ENCODE results near the gene CUL5. TPM values are rescaled to one million over a fixed set of nuclear protein-coding genes. Genes with fewer than 3 reads are reported as not detected.

Gene CUL5
- total and polyA plus RNA-seq, 2 of the 8 experiments (the other 6 are each of a cell fraction or from before 2014, with no cell fraction given) = 4.9 to 31.8 TPM

DNA sequence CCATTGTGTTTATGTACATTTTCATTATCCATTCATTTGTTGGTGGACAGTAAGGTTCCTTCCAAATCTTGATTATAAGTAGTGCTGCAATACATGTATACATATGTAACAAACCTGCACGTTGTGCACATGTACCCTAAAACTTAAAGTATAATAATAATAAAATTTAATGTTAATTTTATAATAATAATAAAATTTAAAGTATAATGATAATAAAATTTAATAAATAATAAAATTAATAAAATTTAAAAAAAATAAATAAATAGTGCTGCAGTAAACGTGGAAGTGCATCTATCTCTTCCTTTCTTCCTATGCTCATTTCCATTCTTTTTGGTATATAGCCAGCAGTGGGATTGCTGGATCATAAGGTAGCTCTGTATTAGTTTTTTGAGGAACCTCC lies 54.7 kb downstream of the CUL5 start:
- H3K36me3 ChIP-seq (ENCODE audit: control insufficient read depth in 2 of 4, insufficient read depth in 4 of 4, low read length in 3 of 4) = peaks cover 0 to 15% (median under 1%) of the 10 kb centered on the region in 4 experiments; a peak in 2 of 8 replicates
- H3K9me3 ChIP-seq (ENCODE audit: insufficient read depth in 2 of 2, low read depth in 1 of 2, low read length in 1 of 2) = no peaks in the 10 kb centered on the region
- no peak overlapping the region for H2AK5ac ChIP-seq (ENCODE audit: low read depth, low read length)
- H2BK5ac ChIP-seq (ENCODE audit: low read depth, low read length) = no peak overlapping the region
- H3K27ac ChIP-seq (ENCODE audit: low read depth, low read length) = no peak overlapping the region
- 85% methylated on average over 2 of the region's 2 CpGs; no CpG with 5 or more reads in 1 of the 2 experiments for WGBS, 2 experiments (ENCODE audit: extremely low coverage in 1 of 2, insufficient coverage in 1 of 2, insufficient read length in 1 of 2, insufficient replicate concordance in 2 of 2, low coverage in 1 of 2, low lambda C conversion rate in 2 of 2, missing lambda C conversion rate in 1 of 2)
- no peak overlapping the region for H2BK120ac ChIP-seq (replicated peaks; ENCODE audit: low read depth, low read length)
- no peak overlapping the region for H3K18ac ChIP-seq (ENCODE audit: extremely low read depth, low read length)
- TF ChIP-seq PHF8 (conservative IDR thresholded peaks at IDR 0.05; ENCODE audit: low read depth, low read length) = no peak
- no peak for TF ChIP-seq TAF1 (IDR thresholded peaks at IDR 0.05; ENCODE audit: low read depth, low read length)
- TF ChIP-seq CHD2 (IDR thresholded peaks at IDR 0.05; ENCODE audit: low read length) = no peak
- TF ChIP-seq EGR1 (IDR thresholded peaks at IDR 0.05; ENCODE audit: borderline replicate concordance, low read depth, low read length) = no peak
- no peak for TF ChIP-seq BCL11A (IDR thresholded peaks at IDR 0.05; ENCODE audit: low read depth in 2 of 2, low read length in 2 of 2)
- no peak for TF ChIP-seq BACH1 (IDR thresholded peaks at IDR 0.05; ENCODE audit: low read length)
- no peak for TF ChIP-seq CHD1 (IDR thresholded peaks at IDR 0.05; ENCODE audit: low read depth, low read length)
- no peak for TF ChIP-seq ZNF274 (IDR thresholded peaks at IDR 0.05; ENCODE audit: borderline replicate concordance, extremely low read depth, low read length)
- TF ChIP-seq POLR2AphosphoS5 (IDR thresholded peaks at IDR 0.05; ENCODE audit: low read depth, low read length) = no peak
- no peak for TF ChIP-seq CREB1 (IDR thresholded peaks at IDR 0.05)
- TF ChIP-seq GABPA (IDR thresholded peaks at IDR 0.05; ENCODE audit: borderline replicate concordance, insufficient read depth, low read length) = no peak
- H3K14ac ChIP-seq (ENCODE audit: insufficient read length) = no peak overlapping the region
- no peak overlapping the region for H4K5ac ChIP-seq (ENCODE audit: insufficient read length, low read depth, low read length)
- H3K27me3 ChIP-seq (replicated peaks in 1 of 4; ENCODE audit: control insufficient read depth in 3 of 4, extremely low read depth in 1 of 4, insufficient read depth in 3 of 4, low read length in 3 of 4) = no peaks in the 10 kb centered on the region
- H4K20me1 ChIP-seq (replicated peaks in 1 of 2; ENCODE audit: control insufficient read depth in 1 of 2, insufficient read depth in 2 of 2, low read length in 2 of 2) = no peaks in the 10 kb centered on the region
- no peak overlapping the region for H3K4me2 ChIP-seq (ENCODE audit: insufficient read depth in 1 of 2, low read depth in 2 of 2, low read length in 2 of 2)
- H3K79me2 ChIP-seq (ENCODE audit: control insufficient read depth in 1 of 2, insufficient read depth in 2 of 2, low read length in 2 of 2) = no peaks in the 10 kb centered on the region
- H3K4ac ChIP-seq (replicated peaks; ENCODE audit: insufficient read length, low read depth, low read length) = no peak overlapping the region
- H3K56ac ChIP-seq (replicated peaks; ENCODE audit: insufficient read length, low read depth, low read length) = no peak overlapping the region
- H3K23ac ChIP-seq (ENCODE audit: insufficient read length) = no peak overlapping the region
- FAIRE-seq = no peak
- H4K8ac ChIP-seq (ENCODE audit: extremely low read depth, insufficient read depth, low read length) = no peak overlapping the region
- no peak overlapping the region for H2BK20ac ChIP-seq (ENCODE audit: low read length)
- H3K23me2 ChIP-seq (ENCODE audit: low read depth, low read length) = no peaks in the 10 kb centered on the region
- ChIA-PET POLR2A (ENCODE audit: partially characterized antibody) (no interaction called here), CTCF (ENCODE audit: partially characterized antibody) (interaction anchor here (0.5 to 0.6 kb wide), 2 partner anchors 55 to 499 kb away, joined by 3 read pairs; no protein-coding TSS in a partner anchor)
- no peaks in the 10 kb centered on the region for H3K4me1 ChIP-seq (replicated peaks in 1 of 4; ENCODE audit: control insufficient read depth in 3 of 4, insufficient read depth in 4 of 4, low read length in 3 of 4)
- H4K91ac ChIP-seq (replicated peaks; ENCODE audit: insufficient read length, low read length) = no peak overlapping the region
- H2BK15ac ChIP-seq (ENCODE audit: low read length) = no peak overlapping the region
- DNase-seq (ENCODE audit: low read depth in 1 of 2, low spot score in 2 of 2) = no peak
- H3K79me1 ChIP-seq (ENCODE audit: low read depth, low read length) = no peaks in the 10 kb centered on the region
- H3K9ac ChIP-seq (replicated peaks in 1 of 4; ENCODE audit: extremely low read depth in 1 of 4, low read depth in 3 of 4, low read length in 3 of 4) = no peak overlapping the region
- no peak overlapping the region for H2AFZ ChIP-seq (ENCODE audit: low read length)
- no peak overlapping the region for H2BK12ac ChIP-seq (ENCODE audit: low read depth, low read length)
- H3K4me3 ChIP-seq (ENCODE audit: extremely low read depth in 1 of 4, insufficient read depth in 2 of 4, low read depth in 3 of 4, low read length in 4 of 4) = no peak overlapping the region
